ENCODE measurements around the gene CEACAM4.
A peak's percentile ranks its signal among the peaks of the same experiment; 100 is the strongest.

The CEACAM4 gene

GRCh38 chr19:41616792-41617621 is 9.9 kb downstream of the CEACAM4 start:
- peak; percentile 10 for DNase-seq

DNA sequence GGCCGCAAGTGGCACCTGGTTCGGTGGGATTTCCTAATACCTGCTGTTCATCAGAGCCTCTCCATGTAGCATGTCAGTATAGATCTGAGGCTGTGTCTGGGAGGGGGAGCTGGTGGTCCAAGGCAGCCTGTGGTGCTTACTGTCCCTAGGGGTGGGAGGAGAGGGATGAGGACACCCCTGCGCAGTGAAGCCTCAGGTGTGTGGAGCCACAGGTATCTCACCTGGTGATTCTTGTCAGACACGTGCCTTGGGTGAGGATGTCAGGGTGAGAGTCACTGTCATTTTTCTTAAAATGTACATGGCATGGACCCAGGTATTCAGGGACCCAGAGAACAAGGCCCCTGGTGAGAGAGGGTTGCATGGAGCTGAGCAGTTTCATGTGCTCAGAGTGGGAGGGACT is 11.7 kb downstream of the CEACAM4 start:
- no peak for DNase-seq

DNA sequence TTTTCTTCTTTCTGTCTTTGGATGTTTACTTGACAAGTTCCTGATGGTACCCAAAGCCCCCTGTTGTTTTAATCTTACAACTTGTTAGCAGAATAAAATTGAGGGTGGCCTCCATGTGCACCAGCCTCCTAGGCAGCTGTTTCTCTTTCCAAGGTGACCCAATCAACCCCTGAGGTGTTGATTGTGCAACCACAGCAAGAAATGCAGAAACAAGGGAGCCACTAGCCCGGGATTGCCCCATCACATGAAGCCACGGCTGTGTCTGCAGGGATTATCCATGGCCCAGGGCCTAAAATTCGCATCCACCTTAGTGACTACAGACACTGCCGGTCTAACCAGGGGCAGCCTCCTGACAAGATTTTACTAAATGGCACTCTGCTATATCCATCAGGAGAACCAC is 14.4 kb downstream of the CEACAM4 start:
- DNase-seq = no peak

DNA sequence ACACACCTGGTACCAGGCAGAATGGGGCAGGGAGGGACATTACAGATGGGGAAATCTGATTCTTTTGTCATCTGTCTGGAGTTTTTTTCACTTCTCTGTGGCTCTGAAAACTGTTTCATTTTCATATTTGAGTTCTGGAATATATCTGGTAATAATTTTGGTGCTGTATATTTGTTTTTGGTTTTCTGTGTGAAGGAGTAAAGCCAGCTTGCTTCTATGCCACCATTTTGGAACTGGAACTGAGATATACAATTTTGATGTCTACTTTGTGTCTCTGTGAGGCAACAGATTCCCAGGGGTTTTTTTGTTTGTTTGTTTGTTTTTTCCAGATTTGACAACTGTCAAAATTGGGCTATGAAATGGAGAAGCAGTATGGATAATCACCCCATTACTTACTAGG is 16.1 kb downstream of the CEACAM4 start:
- DNase-seq = no peak

GRCh38 chr19:41607668-41608067 is 19.2 kb downstream of the CEACAM4 start:
- no peak for DNase-seq

- no peak for DNase-seq
These were observed 20.5 kb downstream of the CEACAM4 start for GRCh38 chr19:41606215-41606837.

DNA sequence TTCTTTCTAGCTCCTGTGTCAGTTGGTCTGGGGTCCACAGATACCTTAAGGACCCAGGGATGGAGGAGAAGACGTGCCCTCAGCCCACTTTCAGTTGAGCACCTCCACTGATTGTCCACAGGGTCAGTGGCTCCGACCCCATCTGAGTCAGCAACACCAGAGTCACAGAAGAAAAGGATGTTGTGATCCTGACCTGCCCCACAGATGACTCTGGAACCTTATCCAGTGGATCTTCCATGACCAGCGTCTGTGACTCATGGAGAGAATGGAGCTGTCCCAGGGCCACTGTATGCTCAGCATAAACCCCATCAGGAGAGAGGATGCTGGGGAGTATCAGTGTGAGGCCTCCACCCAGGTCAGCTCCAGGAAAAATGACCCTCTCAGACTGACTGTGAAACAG is 22.0 kb downstream of the CEACAM4 start:
- no peak for DNase-seq

- no peak for DNase-seq
These were observed 25.1 kb downstream of the CEACAM4 start for GRCh38 chr19:41601771-41602170.

GRCh38 chr19:41599175-41599966 is 27.5 kb downstream of the CEACAM4 start:
- no peak for DNase-seq

GRCh38 chr19:41597600-41598041 is 29.3 kb downstream of the CEACAM4 start:
- peak; percentile 83 for DNase-seq

DNA sequence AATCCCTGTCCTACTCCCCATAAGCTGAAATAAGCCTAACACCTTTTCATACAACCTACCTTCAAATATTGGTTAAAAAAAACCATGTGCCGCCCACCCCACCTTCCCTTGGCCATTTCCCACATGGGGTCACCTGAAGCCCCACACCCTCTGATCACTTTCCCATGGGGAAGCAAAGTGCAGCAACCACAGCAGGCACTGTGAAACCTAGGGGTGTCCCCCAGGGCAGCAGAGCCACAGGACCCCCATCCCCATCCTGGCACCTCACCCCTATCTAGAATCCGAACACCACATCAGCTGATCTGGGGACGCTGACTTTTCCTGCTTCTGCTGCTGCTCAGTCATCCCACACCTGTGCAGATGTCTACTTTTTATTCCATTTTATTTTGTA is 31.0 kb downstream of the CEACAM4 start:
- no peak for DNase-seq

- peak; percentile 76 for DNase-seq
These were observed 31.5 kb downstream of the CEACAM4 start for GRCh38 chr19:41595258-41595889.

DNA sequence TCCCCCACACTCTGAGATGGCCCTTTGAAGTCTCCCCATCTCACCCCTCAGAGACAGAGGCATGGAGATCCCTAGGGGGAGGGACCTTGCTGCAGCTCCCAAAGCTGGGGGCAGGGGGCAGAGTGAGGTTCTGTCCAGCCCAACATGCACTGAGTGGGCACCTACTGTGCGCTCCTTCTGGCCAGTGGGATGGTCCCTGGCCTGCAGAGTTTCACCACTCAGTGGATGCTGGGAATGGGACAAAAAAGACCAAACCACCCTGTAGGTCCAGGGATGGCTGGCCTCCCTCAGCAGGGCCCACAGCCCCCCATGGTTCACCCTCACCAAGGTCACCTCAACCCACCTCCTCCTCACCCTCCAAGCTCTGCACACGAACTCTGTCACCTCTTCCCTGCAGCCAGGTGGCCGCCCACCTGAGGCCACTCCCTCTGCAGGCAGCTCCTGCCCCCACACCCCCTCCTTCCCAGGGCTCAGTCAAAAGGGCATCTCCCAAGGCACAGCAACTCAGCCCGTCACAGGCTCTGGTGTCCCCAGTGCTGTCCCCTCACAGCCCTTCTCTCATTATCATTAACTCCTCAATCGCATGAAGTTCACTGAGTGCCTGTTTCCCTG is 34.8 kb downstream of the CEACAM4 start:
- no peak for DNase-seq

GRCh38 chr19:41590936-41591335 is 35.9 kb downstream of the CEACAM4 start:
- DNase-seq = no peak

DNA sequence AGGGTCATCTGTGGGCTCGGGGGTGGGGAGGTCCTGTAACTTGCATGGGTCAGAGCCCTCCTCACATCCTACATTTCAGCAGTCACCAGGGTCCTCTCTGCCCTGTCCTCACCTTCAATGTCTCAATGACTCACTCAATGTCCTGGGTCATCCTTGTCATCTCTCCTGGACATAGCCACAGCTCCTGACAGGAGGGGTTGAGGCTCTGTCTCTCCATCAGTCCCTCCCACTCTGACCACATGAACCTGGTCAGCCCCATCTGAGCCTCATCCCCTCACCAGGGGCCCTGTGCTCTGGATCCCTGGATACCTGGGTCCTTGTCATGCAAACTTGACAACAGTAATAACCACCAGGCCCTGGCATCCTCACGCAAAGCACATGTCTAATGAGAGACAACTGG is 37.5 kb downstream of the CEACAM4 start:
- no peak for DNase-seq

DNA sequence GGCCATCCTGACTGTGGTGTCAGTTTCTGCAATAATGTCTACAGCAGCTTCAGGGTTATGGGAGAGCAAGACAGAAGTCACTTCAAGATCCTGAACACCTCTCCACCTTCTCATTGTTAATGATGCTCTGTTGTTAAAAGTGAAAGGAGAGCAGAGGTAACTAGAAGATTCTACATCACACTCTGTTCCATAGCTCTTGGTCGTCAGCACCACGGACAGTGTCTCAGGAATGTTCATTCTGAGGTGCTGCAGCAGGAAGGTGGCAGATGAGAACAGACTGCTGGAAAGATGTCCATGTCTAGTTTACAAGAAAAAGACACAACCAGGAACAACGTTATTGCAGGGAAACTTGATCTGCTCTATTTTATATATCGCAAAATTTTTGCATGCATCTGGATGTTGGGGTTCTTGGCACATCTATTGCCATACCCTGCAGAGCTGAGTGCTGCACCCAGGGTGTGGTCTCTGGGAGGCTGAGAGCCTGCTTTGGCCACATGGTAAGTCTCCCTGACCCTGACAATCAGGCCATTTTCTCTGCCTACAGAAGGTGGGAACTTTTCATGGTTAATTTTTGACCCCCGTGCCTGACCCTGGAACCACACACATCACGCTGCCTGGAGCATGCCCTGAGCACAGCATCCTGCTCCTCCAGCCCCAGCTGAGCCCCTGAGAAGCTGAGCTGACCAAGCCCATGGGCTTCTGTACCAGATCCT is 38.2 kb downstream of the CEACAM4 start:
- DNase-seq = peak; percentile 50

DNA sequence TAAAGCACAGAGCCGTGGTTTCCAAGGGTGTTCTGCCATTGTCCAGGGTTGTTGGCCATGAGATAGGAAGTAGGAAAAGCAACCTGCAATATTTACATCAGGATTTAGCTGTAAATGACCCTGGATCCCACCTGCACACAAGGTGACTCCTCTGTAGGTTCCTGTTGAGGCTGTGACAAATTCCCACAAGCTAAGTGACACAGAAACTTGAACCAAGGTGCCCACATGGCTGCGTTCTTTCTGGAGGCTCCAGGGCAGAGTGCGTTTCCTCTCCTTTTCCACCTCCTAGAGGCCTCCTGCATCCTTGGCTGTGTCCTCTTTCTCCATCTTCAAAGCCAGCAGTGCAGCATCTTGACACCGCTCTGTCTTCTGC is 39.0 kb downstream of the CEACAM4 start:
- DNase-seq = no peak

DNA sequence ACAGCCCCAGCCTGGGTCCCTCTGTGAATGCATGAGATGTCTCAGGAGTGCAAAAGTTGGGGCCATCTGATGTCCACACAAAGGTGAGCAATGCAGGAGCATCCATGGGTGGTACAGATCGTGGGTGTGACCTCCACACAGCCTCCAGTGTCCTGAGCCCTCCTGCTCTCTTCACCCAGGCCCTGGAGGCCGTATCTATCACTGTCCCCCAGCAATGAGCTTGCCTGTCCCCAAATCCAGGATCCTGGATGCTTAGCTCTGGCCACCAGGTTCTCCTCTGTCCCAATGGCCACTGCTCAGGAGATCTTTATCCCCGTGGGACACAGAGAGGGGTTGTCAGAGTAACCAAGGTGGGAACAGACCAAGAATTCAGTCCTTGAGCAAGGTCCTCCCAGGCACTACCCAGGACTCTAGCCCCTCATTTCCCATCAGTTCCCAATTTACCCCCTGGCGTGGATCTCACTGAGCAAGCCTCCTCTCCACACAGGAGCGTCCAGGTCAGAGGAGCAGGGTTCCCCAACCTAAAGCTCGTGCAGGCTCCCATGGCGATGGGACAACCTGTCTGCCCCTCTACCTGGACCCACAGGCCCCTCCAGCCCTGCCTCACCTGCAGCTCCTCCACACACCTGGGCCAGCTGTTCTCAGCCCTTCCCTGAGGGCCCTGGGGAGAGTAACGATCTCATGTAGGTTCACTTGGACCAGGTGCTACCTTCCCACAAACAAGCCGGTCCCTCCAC is 39.6 kb downstream of the CEACAM4 start:
- no peak for DNase-seq

DNA sequence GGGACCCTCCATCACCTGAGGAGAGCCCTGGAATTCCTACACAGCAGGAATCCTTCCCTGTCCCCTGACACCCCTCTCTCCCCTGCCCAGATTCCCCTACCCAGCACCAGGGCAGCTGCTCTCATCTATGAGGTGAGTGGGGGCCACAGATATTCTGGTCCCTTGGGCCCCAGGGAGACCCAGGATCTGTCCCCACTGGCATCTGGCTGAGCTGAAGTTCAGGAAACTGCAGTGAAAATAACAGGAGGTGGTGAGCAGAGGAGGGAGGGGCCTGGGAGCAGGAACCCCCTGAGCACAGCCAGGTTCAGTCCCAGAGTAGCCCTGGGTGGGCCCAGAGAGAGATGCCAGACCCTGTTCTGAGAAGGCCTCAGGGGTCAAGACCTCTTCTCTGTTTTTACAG is 40.8 kb downstream of the CEACAM4 start:
- no peak for DNase-seq

- DNase-seq = no peak
These were observed 41.9 kb downstream of the CEACAM4 start for GRCh38 chr19:41584931-41585330.

DNA sequence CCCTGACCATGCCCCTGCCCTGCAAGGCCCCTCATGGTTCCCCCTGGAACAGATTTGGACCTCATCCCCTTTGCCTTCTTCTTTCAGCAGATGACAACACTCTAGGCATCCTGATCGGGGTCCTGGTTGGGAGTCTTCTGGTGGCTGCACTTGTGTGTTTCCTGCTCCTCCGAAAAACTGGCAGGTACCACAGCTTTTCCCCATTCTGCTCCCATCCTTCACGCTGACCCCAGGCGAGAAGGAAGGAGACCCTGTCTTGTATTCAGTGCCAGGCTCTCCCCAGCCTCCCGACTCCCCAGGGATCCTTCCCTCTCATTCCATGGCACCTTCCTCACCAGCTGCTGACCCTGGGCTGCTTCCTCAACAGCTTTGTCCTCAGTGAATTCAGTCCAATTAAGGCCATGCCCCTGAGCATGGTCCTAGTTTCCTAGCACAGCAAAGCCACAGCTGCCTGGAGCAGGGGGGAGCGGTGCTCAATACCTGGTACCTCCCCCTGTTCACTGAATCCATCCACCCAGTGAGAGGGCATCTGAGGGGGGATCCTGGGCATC is 42.5 kb downstream of the CEACAM4 start:
- no peak for DNase-seq

Data from activated CD4-positive, alpha-beta T cell treated with anti-CD3 and anti-CD28 coated beads for 48 hours (primary cell).